Colonic mucosa (tissue), 4 donors: Measurements from ENCODE around the gene SULF2. TPM values are rescaled to one million over a fixed set of nuclear protein-coding genes. Genes with fewer than 3 reads are reported as not detected.
A peak's percentile ranks its signal among the peaks of the same experiment; 100 is the strongest.

Source experiments
- DNase-seq: peaks from one replicate; pipeline ENCODE4 v3.0.0-alpha.2; 2020
- H3K27ac ChIP-seq: fragments of 200-600 bp; one replicate; pipeline ENCODE4 v1.8.0; 2021
- H3K27me3 ChIP-seq: fragments of 200-600 bp; one replicate; pipeline ENCODE4 v1.8.0; 2021
- H3K36me3 ChIP-seq: fragments of 200-600 bp; one replicate; pipeline ENCODE4 v1.8.0; 2021
- H3K4me1 ChIP-seq: fragments of 200-600 bp; one replicate; pipeline ENCODE4 v1.8.0; 2021; ENCODE audit warnings: mild to moderate bottlenecking
- H3K4me3 ChIP-seq: fragments of 200-600 bp; one replicate; pipeline ENCODE4 v1.8.0; 2021
- H3K9ac ChIP-seq, 2 donors: one replicate each; pipeline ENCODE4 v1.7.0; 2013; ENCODE audit warnings: control low read depth in 2 of 2, low read depth in 2 of 2, low read length in 2 of 2
- H3K9me3 ChIP-seq: fragments of 200-600 bp; one replicate; pipeline ENCODE4 v1.8.0; 2021
- intact Hi-C: fragments of 100-400 bp; cut with DNase I; formaldehyde crosslinking; loops from one replicate; pipeline ENCODE4 v1.14.1; 2022
- total RNA-seq, 2 donors: library from RNA; stranded (reverse); fragmentation: NEBNext Ultra II Directional in 1 of 2; extraction: Animal tissue kit (Norgen Biotek cat#: 25700) in 1 of 2; gene quantifications; one replicate each; pipeline ENCODE4 v1.2.1, GENCODE V29; 2021
- TF ChIP-seq, protein P1 (sequence below): fragments of 200-600 bp; IDR thresholded peaks from one replicate; pipeline ENCODE4 v1.8.0; 2022; ENCODE audit warnings: antibody characterized with exemption, mild to moderate bottlenecking
- donor health status: healthy.
- donor health status: DM: no; HTN: no; CAD: no.
- donor health status: DM: no; HTN: no; CAD: no.

SULF2 gene
- total RNA-seq, 2 donors from 2014 or later: 97.9 to 153 TPM

DNA sequence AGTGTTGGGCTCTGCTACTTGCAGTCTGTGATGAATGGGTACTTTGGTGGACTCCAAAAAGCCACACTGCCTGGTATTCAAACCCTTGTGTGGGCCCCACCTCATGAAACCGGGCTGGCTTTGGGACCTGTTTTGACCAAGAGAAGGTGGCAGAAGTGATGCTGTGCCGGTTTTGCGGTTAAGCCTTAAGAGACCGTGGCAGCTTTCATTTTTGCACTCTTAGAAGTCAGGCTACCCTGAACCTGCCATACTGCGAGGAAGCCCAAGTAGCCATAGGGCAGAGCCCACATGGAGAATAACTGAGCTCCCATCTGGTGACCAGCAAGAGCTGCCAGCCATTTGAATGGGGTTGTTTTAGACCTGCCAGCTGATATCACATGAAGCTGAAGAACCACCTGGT lies 10.2 kb downstream of the SULF2 start:
- H3K9me3 ChIP-seq: no peaks in the 10 kb centered on the region
- intact Hi-C loops: no loop called here
- H3K9ac ChIP-seq: no peak overlapping the region
- no peak for DNase-seq
- peak overlapping the region; percentile 85 for H3K27ac ChIP-seq
- H3K36me3 ChIP-seq: no peaks in the 10 kb centered on the region
- TF ChIP-seq, protein P1, sequence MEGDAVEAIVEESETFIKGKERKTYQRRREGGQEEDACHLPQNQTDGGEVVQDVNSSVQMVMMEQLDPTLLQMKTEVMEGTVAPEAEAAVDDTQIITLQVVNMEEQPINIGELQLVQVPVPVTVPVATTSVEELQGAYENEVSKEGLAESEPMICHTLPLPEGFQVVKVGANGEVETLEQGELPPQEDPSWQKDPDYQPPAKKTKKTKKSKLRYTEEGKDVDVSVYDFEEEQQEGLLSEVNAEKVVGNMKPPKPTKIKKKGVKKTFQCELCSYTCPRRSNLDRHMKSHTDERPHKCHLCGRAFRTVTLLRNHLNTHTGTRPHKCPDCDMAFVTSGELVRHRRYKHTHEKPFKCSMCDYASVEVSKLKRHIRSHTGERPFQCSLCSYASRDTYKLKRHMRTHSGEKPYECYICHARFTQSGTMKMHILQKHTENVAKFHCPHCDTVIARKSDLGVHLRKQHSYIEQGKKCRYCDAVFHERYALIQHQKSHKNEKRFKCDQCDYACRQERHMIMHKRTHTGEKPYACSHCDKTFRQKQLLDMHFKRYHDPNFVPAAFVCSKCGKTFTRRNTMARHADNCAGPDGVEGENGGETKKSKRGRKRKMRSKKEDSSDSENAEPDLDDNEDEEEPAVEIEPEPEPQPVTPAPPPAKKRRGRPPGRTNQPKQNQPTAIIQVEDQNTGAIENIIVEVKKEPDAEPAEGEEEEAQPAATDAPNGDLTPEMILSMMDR: no peak
- no peak overlapping the region for H3K4me3 ChIP-seq
- H3K27me3 ChIP-seq: no peaks in the 10 kb centered on the region
- H3K4me1 ChIP-seq: peaks cover 12% of the 10 kb centered on the region

DNA sequence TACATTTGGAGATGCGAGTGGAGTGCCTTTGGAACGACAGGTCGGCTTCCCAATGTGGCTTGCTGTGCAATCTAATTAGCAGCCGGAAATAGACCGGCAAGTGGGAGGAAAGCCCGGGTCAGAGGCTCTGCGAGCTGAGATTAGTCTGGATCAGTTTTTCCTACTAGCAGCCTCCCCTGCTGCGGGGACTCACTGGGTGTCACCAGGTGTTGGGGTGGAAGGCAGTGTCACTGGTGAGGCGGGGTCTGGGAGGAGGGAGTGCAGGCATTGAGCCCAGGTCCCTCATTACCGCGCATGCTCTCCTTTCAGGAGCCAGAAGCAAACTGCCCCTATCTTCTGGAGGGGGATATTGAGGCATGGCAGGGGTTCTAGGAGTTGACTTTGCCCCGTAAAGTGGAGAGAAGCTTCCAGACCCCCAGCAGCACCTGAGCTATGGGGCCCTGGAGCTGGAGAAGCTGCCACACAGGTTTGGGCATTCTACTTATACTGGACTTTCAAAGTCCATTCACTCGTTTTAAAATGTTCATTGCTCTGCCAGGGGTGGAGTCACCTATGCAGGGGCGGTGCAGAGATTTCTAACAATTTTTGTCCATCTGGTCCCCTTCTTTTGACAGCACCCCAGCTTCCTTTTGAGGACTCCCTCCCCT lies 11.0 kb downstream of the SULF2 start:
- peak; percentile 70 for DNase-seq
- peaks cover 12% of the 10 kb centered on the region for H3K4me1 ChIP-seq
- intact Hi-C loops: no loop called here
- H3K4me3 ChIP-seq: no peak overlapping the region
- peak overlapping the region; percentile 40 to 69 for H3K9ac ChIP-seq
- TF ChIP-seq, protein P1: no peak
- H3K27me3 ChIP-seq: no peaks in the 10 kb centered on the region
- H3K36me3 ChIP-seq: no peaks in the 10 kb centered on the region
- peak overlapping the region; percentile 85 for H3K27ac ChIP-seq
- H3K9me3 ChIP-seq: no peaks in the 10 kb centered on the region

DNA sequence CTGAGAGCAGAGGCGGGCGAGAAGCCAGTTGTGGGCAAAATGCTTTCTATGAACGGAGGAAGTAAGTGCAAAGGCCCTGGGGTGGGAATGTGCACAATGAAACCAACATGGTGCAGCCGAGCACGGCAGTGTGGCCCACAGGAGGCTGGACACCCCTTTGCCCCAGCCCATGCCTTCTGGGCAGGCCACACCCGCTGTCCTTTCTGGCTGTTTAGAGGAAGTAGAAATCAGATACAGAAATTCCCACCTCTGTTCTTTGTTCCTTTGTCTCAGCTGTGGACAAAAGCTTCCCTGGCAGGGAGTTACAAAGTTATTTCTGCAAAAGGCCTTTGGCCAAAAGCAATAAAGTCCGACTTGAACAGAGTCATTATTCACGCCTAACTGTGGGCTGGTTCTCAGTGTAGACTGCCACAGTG lies 11.9 kb downstream of the SULF2 start:
- Histone ChIP-seq H3K27me3 (no peaks in the 10 kb centered on the region), H3K27ac (peak overlapping the region; percentile 85), H3K9ac (peak overlapping the region; percentile 16 to 69), H3K4me1 (peaks cover 12% of the 10 kb centered on the region), H3K36me3 (no peaks in the 10 kb centered on the region), H3K4me3 (no peak overlapping the region), H3K9me3 (no peaks in the 10 kb centered on the region)
- intact Hi-C loops: no loop called here
- peak; percentile 66 for DNase-seq
- TF ChIP-seq, protein P1: no peak

DNA sequence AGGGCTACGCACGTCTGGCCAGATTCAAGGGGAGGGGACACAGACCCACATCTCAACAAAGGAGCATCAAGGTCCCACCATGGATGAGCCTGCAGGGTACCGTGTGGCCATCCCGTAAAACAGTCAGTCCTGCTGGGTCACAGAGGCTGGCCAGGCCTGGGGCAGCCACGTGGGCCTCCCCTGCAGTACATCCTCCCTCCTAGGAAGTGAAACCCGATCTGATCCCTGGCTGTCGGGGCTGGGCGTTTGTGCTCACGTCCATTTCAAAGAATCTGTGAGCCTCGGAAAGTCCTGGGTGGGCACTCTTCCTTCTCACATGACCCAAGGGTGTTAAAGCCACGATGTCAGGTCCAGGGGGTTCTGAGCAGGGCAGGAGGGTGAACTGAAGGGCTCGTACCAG lies 14.3 kb downstream of the SULF2 start:
- Histone ChIP-seq H3K9ac (no peak overlapping the region), H3K27ac (no peak overlapping the region), H3K27me3 (no peaks in the 10 kb centered on the region), H3K4me1 (peaks cover 5% of the 10 kb centered on the region), H3K4me3 (no peak overlapping the region), H3K36me3 (no peaks in the 10 kb centered on the region), H3K9me3 (no peaks in the 10 kb centered on the region)
- intact Hi-C loops: no loop called here
- TF ChIP-seq, protein P1: no peak
- no peak for DNase-seq

DNA sequence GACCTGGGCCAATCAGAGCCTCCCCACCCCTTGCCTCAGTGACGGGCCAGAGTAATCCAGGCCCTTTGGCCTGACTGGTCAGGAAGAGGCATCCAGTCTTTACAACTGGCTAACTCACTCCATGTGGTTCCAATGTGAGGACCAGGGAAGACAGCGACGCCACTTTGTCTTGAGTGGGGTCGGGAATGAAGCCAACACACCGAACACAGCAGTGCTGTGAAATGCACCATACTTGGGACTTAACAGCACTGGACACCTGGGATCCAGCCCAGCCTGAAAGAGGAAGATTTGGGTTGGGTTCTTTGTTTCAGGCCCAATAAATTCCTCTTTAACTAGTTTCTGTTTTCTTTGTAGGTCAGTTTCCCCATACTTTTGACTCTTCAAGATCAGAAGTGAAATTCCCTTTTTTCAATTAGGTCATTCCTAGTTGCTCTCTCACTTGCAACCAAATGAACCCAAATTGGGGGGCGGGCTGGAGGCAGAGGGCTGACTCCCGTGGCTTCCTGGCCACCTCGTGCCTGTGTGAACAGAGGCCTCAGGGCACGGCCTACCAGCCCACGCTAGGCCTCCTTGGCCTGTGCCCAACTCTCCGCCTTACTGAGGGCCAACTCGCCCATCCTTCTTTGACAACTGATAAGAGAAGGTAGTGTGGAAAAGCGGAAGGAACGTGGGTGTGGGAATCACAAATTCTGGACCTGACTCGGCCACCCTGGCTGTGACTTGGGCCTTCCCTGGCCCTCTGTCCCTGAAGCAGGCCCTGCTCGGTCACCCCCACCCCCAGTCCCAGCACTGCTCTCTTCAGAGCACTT lies 17.1 kb downstream of the SULF2 start:
- Histone ChIP-seq H3K27me3 (no peaks in the 10 kb centered on the region), H3K9ac (peak overlapping the region in 1 of 2 donors; percentile 2), H3K4me3 (no peak overlapping the region), H3K36me3 (no peaks in the 10 kb centered on the region), H3K9me3 (no peaks in the 10 kb centered on the region), H3K27ac (peak overlapping the region; percentile 46), H3K4me1 (peaks cover 3% of the 10 kb centered on the region)
- intact Hi-C loops: no loop called here
- TF ChIP-seq, protein P1: no peak
- peak; percentile 70 for DNase-seq
